HEK293 (cell line): ENCODE measurements around the gene CYB5D1.

Experiments used
- CTCF ChIP-seq: fragments of 450-650 bp; formaldehyde crosslinking; IDR thresholded peaks from 2 replicates; pipeline ENCODE4 v1.5.1; 2016; ENCODE audit warnings: missing biosample characterization, missing genetic modification characterization
- GLIS2 ChIP-seq: fragments of 450-650 bp; formaldehyde crosslinking; IDR thresholded peaks from 2 replicates; pipeline ENCODE4 v1.5.1; 2016; ENCODE audit warnings: missing biosample characterization, missing genetic modification characterization
- HOXD13 ChIP-seq: sonication (generic); formaldehyde crosslinking; IDR thresholded peaks from 2 replicates; pipeline ENCODE4 v1.8.0; 2022; ENCODE audit warnings: missing genetic modification reagents, borderline replicate concordance
- IKZF3 ChIP-seq: fragments of 450-650 bp; IDR thresholded peaks from 2 replicates; pipeline ENCODE4 v1.5.0; 2018; ENCODE audit warnings: missing biosample characterization, mild to moderate bottlenecking, missing genetic modification characterization, moderate library complexity
- KLF10 ChIP-seq: fragments of 450-650 bp; IDR thresholded peaks from 2 replicates; pipeline ENCODE4 v1.5.1; 2018; ENCODE audit warnings: missing biosample characterization, mild to moderate bottlenecking, missing genetic modification characterization
- PRDM4 ChIP-seq: fragments of 450-650 bp; formaldehyde crosslinking; IDR thresholded peaks from 2 replicates; pipeline ENCODE4 v1.5.1; 2017; ENCODE audit warnings: missing biosample characterization, missing genetic modification characterization
- TRIM28 ChIP-seq: IDR thresholded peaks from 2 replicates; pipeline ENCODE4 v1.6.1; 2011; ENCODE audit warnings: low read length, control low read depth, borderline replicate concordance
- ZEB2 ChIP-seq: fragments of 450-650 bp; formaldehyde crosslinking; IDR thresholded peaks from 2 replicates; pipeline ENCODE4 v1.5.1; 2016; ENCODE audit warnings: missing biosample characterization, missing genetic modification characterization
- ZFP69B ChIP-seq: fragments of 450-650 bp; formaldehyde crosslinking; IDR thresholded peaks from 2 replicates; pipeline ENCODE4 v1.5.1; 2016; ENCODE audit warnings: missing biosample characterization, missing genetic modification characterization
- ZNF112 ChIP-seq: fragments of 450-650 bp; formaldehyde crosslinking; IDR thresholded peaks from 2 replicates; pipeline ENCODE4 v1.5.0; 2017; ENCODE audit warnings: missing biosample characterization, missing genetic modification characterization
- ZNF223 ChIP-seq: fragments of 450-650 bp; formaldehyde crosslinking; IDR thresholded peaks from 2 replicates; pipeline ENCODE4 v1.5.1; 2016; ENCODE audit warnings: missing biosample characterization, missing genetic modification characterization
- ZNF324 ChIP-seq: fragments of 450-650 bp; formaldehyde crosslinking; IDR thresholded peaks from 2 replicates; pipeline ENCODE4 v1.5.1; 2016; ENCODE audit warnings: missing biosample characterization, missing genetic modification characterization
- ZNF488 ChIP-seq: fragments of 450-650 bp; formaldehyde crosslinking; IDR thresholded peaks from 2 replicates; pipeline ENCODE4 v1.5.1; 2016; ENCODE audit warnings: missing biosample characterization, missing genetic modification characterization
- ZNF501 ChIP-seq: fragments of 450-650 bp; formaldehyde crosslinking; IDR thresholded peaks from 2 replicates; pipeline ENCODE4 v1.5.1; 2016; ENCODE audit warnings: missing biosample characterization, missing genetic modification characterization
- ZNF555 ChIP-seq: fragments of 450-650 bp; formaldehyde crosslinking; conservative IDR thresholded peaks from 2 replicates; pipeline ENCODE4 v1.5.1; 2017; ENCODE audit warnings: missing biosample characterization, mild to moderate bottlenecking, missing genetic modification characterization, inconsistent platforms
- ZNF600 ChIP-seq: fragments of 450-650 bp; formaldehyde crosslinking; IDR thresholded peaks from 2 replicates; pipeline ENCODE4 v1.5.1; 2016; ENCODE audit warnings: missing biosample characterization, missing genetic modification characterization
- ZNF785 ChIP-seq: fragments of 450-650 bp; formaldehyde crosslinking; IDR thresholded peaks from 2 replicates; pipeline ENCODE4 v1.5.1; 2016; ENCODE audit warnings: missing biosample characterization, missing genetic modification characterization
- ZNF792 ChIP-seq: fragments of 450-650 bp; formaldehyde crosslinking; IDR thresholded peaks from 2 replicates; pipeline ENCODE4 v1.5.1; 2016; ENCODE audit warnings: missing biosample characterization, missing genetic modification characterization
- ZNF830 ChIP-seq: fragments of 450-650 bp; IDR thresholded peaks from 2 replicates; pipeline ENCODE4 v1.5.0; 2018; ENCODE audit warnings: missing biosample characterization, missing genetic modification characterization, low read depth, mild to moderate bottlenecking, moderate library complexity
- TF ChIP-seq, protein P1 (sequence below): fragments of 450-650 bp; formaldehyde crosslinking; IDR thresholded peaks from 2 replicates; pipeline ENCODE4 v1.5.1; 2016; ENCODE audit warnings: missing biosample characterization, missing genetic modification characterization
- TF ChIP-seq, protein P2 (sequence below): fragments of 450-650 bp; formaldehyde crosslinking; IDR thresholded peaks from 2 replicates; pipeline ENCODE4 v1.5.1; 2016; ENCODE audit warnings: missing biosample characterization, missing genetic modification characterization
- TF ChIP-seq, protein P3 (sequence below): IDR thresholded peaks from 2 replicates; pipeline ENCODE4 v1.6.1; 2011; ENCODE audit warnings: mild to moderate bottlenecking, low read depth, low read length, borderline replicate concordance
- TF ChIP-seq, protein P4 (sequence below): sonication (generic); formaldehyde crosslinking; IDR thresholded peaks from 2 replicates; pipeline ENCODE4 v1.8.1; 2022; ENCODE audit warnings: mild to moderate bottlenecking, moderate library complexity, missing genetic modification reagents
- TF ChIP-seq, protein P5 (sequence below): fragments of 450-650 bp; formaldehyde crosslinking; IDR thresholded peaks from 2 replicates; pipeline ENCODE4 v1.5.1; 2016; ENCODE audit warnings: missing biosample characterization, missing genetic modification characterization

The CYB5D1 gene

GRCh38 chr17:7841915-7842379 is 15.9 kb upstream of the CYB5D1 start (continued):
- TF ChIP-seq HOXD13 (CRISPR knock-in tag) (no peak), PRDM4 (tag by site-specific recombination) (no peak), ZNF785 (tag by site-specific recombination) (no peak), CTCF (tag by site-specific recombination) (0 out of 2 replicates have a peak, but pooled peaks have one; percentile 6), ZNF830 (tag by site-specific recombination) (no peak), ZNF792 (tag by site-specific recombination) (no peak), ZNF223 (no peak), ZNF501 (tag by site-specific recombination) (0 out of 2 replicates have a peak, but pooled peaks have one; percentile 8), ZFP69B (tag by site-specific recombination) (no peak; the same call in 1 of the 2 replicates), KLF10 (tag by site-specific recombination) (peak; percentile 85), ZNF488 (tag by site-specific recombination) (no peak), ZNF112 (tag by site-specific recombination) (no peak), ZNF600 (tag by site-specific recombination) (0 out of 2 replicates have a peak, but pooled peaks have one; percentile 14), GLIS2 (peak; percentile 80; the same call in 1 of the 2 replicates), ZNF324 (0 out of 2 replicates have a peak, but pooled peaks have one; percentile 15), ZEB2 (tag by site-specific recombination) (peak; percentile 90), TRIM28 (no peak), ZNF555 (tag by site-specific recombination) (no peak), IKZF3 (tag by site-specific recombination) (no peak; the same call in 1 of the 2 replicates)
- TF ChIP-seq, protein P1, sequence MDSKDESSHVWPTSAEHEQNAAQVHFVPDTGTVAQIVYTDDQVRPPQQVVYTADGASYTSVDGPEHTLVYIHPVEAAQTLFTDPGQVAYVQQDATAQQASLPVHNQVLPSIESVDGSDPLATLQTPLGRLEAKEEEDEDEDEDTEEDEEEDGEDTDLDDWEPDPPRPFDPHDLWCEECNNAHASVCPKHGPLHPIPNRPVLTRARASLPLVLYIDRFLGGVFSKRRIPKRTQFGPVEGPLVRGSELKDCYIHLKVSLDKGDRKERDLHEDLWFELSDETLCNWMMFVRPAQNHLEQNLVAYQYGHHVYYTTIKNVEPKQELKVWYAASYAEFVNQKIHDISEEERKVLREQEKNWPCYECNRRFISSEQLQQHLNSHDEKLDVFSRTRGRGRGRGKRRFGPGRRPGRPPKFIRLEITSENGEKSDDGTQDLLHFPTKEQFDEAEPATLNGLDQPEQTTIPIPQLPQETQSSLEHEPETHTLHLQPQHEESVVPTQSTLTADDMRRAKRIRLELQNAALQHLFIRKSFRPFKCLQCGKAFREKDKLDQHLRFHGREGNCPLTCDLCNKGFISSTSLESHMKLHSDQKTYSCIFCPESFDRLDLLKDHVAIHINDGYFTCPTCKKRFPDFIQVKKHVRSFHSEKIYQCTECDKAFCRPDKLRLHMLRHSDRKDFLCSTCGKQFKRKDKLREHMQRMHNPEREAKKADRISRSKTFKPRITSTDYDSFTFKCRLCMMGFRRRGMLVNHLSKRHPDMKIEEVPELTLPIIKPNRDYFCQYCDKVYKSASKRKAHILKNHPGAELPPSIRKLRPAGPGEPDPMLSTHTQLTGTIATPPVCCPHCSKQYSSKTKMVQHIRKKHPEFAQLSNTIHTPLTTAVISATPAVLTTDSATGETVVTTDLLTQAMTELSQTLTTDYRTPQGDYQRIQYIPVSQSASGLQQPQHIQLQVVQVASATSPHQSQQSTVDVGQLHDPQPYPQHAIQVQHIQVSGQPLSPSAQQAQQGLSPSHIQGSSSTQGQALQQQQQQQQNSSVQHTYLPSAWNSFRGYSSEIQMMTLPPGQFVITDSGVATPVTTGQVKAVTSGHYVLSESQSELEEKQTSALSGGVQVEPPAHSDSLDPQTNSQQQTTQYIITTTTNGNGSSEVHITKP (tag by site-specific recombination), result peak; percentile 77
- TF ChIP-seq, protein P2, sequence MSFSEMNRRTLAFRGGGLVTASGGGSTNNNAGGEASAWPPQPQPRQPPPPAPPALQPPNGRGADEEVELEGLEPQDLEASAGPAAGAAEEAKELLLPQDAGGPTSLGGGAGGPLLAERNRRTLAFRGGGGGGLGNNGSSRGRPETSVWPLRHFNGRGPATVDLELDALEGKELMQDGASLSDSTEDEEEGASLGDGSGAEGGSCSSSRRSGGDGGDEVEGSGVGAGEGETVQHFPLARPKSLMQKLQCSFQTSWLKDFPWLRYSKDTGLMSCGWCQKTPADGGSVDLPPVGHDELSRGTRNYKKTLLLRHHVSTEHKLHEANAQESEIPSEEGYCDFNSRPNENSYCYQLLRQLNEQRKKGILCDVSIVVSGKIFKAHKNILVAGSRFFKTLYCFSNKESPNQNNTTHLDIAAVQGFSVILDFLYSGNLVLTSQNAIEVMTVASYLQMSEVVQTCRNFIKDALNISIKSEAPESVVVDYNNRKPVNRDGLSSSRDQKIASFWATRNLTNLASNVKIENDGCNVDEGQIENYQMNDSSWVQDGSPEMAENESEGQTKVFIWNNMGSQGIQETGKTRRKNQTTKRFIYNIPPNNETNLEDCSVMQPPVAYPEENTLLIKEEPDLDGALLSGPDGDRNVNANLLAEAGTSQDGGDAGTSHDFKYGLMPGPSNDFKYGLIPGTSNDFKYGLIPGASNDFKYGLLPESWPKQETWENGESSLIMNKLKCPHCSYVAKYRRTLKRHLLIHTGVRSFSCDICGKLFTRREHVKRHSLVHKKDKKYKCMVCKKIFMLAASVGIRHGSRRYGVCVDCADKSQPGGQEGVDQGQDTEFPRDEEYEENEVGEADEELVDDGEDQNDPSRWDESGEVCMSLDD (tag by site-specific recombination), result peak; percentile 53; the same call in 1 of the 2 replicates
- TF ChIP-seq, protein P3, sequence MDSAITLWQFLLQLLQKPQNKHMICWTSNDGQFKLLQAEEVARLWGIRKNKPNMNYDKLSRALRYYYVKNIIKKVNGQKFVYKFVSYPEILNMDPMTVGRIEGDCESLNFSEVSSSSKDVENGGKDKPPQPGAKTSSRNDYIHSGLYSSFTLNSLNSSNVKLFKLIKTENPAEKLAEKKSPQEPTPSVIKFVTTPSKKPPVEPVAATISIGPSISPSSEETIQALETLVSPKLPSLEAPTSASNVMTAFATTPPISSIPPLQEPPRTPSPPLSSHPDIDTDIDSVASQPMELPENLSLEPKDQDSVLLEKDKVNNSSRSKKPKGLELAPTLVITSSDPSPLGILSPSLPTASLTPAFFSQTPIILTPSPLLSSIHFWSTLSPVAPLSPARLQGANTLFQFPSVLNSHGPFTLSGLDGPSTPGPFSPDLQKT, result no peak
- TF ChIP-seq, protein P4, sequence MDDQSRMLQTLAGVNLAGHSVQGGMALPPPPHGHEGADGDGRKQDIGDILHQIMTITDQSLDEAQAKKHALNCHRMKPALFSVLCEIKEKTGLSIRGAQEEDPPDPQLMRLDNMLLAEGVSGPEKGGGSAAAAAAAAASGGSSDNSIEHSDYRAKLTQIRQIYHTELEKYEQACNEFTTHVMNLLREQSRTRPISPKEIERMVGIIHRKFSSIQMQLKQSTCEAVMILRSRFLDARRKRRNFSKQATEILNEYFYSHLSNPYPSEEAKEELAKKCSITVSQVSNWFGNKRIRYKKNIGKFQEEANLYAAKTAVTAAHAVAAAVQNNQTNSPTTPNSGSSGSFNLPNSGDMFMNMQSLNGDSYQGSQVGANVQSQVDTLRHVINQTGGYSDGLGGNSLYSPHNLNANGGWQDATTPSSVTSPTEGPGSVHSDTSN (CRISPR knock-in tag), result 0 out of 2 replicates have a peak, but pooled peaks have one; percentile 39
- TF ChIP-seq, protein P5, sequence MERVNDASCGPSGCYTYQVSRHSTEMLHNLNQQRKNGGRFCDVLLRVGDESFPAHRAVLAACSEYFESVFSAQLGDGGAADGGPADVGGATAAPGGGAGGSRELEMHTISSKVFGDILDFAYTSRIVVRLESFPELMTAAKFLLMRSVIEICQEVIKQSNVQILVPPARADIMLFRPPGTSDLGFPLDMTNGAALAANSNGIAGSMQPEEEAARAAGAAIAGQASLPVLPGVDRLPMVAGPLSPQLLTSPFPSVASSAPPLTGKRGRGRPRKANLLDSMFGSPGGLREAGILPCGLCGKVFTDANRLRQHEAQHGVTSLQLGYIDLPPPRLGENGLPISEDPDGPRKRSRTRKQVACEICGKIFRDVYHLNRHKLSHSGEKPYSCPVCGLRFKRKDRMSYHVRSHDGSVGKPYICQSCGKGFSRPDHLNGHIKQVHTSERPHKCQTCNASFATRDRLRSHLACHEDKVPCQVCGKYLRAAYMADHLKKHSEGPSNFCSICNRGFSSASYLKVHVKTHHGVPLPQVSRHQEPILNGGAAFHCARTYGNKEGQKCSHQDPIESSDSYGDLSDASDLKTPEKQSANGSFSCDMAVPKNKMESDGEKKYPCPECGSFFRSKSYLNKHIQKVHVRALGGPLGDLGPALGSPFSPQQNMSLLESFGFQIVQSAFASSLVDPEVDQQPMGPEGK, result peak; percentile 65
